Vagina (tissue), 2 donors: Measurements from ENCODE around the gene PHACTR2. TPM values are rescaled to one million over a fixed set of nuclear protein-coding genes. Genes with fewer than 3 reads are reported as not detected.
A peak's percentile ranks its signal among the peaks of the same experiment; 100 is the strongest.
"Not testable (repeated sequence)": the region's sequence is repeated elsewhere in the genome, so short reads cannot be mapped to it uniquely, and the experiment has no call there.

Experiments
- DNase-seq, 2 donors: peaks; one replicate each; pipeline ENCODE4 v3.0.0-alpha.2; 2017; ENCODE audit errors: extremely low spot score in 2 of 2
- H3K27ac ChIP-seq: fragments of 200-600 bp; sonication (generic); one replicate; pipeline ENCODE4 v1.5.1; 2019
- H3K27me3 ChIP-seq: fragments of 200-600 bp; sonication (generic); one replicate; pipeline ENCODE4 v1.5.1; 2019
- H3K36me3 ChIP-seq, 2 donors: fragments of 200-600 bp; sonication (generic); one replicate each; pipeline ENCODE4 v1.5.1; 2017 to 2019
- H3K4me1 ChIP-seq: fragments of 200-600 bp; sonication (generic); one replicate; pipeline ENCODE4 v1.5.1; 2019
- H3K4me3 ChIP-seq, 2 donors: fragments of 200-600 bp; sonication (generic); 1 replicate in 1 of 2; 2 replicates in 1 of 2; pipeline ENCODE4 v1.5.1; 2016 to 2019
- H3K9me3 ChIP-seq: fragments of 200-600 bp; sonication (generic); one replicate; pipeline ENCODE4 v1.5.1; 2019
- CTCF ChIP-seq, 3 experiments: fragments of 450-650 bp in 2 of 3; fragments of 200-600 bp in 1 of 3; sonication (generic) in 1 of 3; IDR thresholded peaks; one replicate each; pipeline ENCODE4 v1.5.1; 2017 to 2019; ENCODE audit warnings: antibody characterized with exemption in 3 of 3, mild to moderate bottlenecking in 2 of 3, moderate library complexity in 2 of 3
- POLR2A ChIP-seq, 2 donors: fragments of 450-650 bp; IDR thresholded peaks; one replicate each; pipeline ENCODE4 v1.6.1; 2017; ENCODE audit warnings: antibody characterized with exemption in 2 of 2, mild to moderate bottlenecking in 2 of 2, moderate library complexity in 2 of 2
- POLR2AphosphoS5 ChIP-seq, 2 donors: sonication (generic); formaldehyde crosslinking; IDR thresholded peaks; one replicate each; pipeline ENCODE4 v1.9.0; 2017; ENCODE audit warnings: antibody characterized with exemption in 2 of 2, mild to moderate bottlenecking in 2 of 2, low read depth in 1 of 2; ENCODE audit not compliant: insufficient read depth in 1 of 2
- intact Hi-C: fragments of 100-400 bp; cut with DNase I; formaldehyde crosslinking; loops from one replicate; pipeline ENCODE4 v1.15.1; 2023
- total RNA-seq: library from RNA; depleted of rRNA; stranded (reverse); fragments of >200 nt; gene quantifications from one replicate; pipeline ENCODE4 v1.2.3, GENCODE V29; 2016

The PHACTR2 gene
- total RNA-seq: 61.6 TPM

- DNase-seq: peak in 1 of 2 donors; percentile 92
- TF ChIP-seq POLR2AphosphoS5 (IDR thresholded peaks at IDR 0.05; ENCODE audit: insufficient read depth in 1 of 2, low read depth in 1 of 2): peak in 1 of 2 donors; percentile 72
- no peak for TF ChIP-seq CTCF (IDR thresholded peaks at IDR 0.05)
- peak in 1 of 2 donors; percentile 58 for TF ChIP-seq POLR2A (IDR thresholded peaks at IDR 0.05)
- Histone ChIP-seq H3K4me1 (peaks cover 51% of the 10 kb centered on the region), H3K27ac (peak within 1 kb of the TSS; percentile 96), H3K36me3 (no peaks in the 10 kb centered on the region), H3K9me3 (no peaks in the 10 kb centered on the region), H3K27me3 (no peaks in the 10 kb centered on the region), H3K4me3 (peak within 1 kb of the TSS; percentile 72 to 87)
- intact Hi-C loops: no loop called here
Measured at GRCh38 chr6:143677891-143678791, at the start of gene PHACTR2. PHACTR2 (plus strand) TSS chr6:143677965; CDS start chr6:143678164, 199 bp downstream.

GRCh38 chr6:143629104-143630080, 48.4 kb upstream of the PHACTR2 start:
- DNase-seq: no peak
- TF ChIP-seq CTCF (IDR thresholded peaks at IDR 0.05) (no peak), POLR2AphosphoS5 (IDR thresholded peaks at IDR 0.05; ENCODE audit: insufficient read depth in 1 of 2, low read depth in 1 of 2) (no peak), POLR2A (IDR thresholded peaks at IDR 0.05) (no peak)
- H3K27ac ChIP-seq: no peak overlapping the region
- H3K27me3 ChIP-seq: no peaks in the 10 kb centered on the region
- no peaks in the 10 kb centered on the region for H3K9me3 ChIP-seq
- H3K4me3 ChIP-seq: no peak overlapping the region
- intact Hi-C loops: no loop called here
- no peaks in the 10 kb centered on the region for H3K4me1 ChIP-seq
- H3K36me3 ChIP-seq: no peaks in the 10 kb centered on the region

GRCh38 chr6:143631196-143631595, 46.6 kb upstream of the PHACTR2 start:
- DNase-seq, H3K4me3 ChIP-seq, H3K4me1 ChIP-seq, H3K36me3 ChIP-seq, H3K9me3 ChIP-seq, intact Hi-C loops, H3K27ac ChIP-seq, H3K27me3 ChIP-seq: not testable (repeated sequence)

GRCh38 chr6:143632894-143633293, 44.9 kb upstream of the PHACTR2 start:
- intact Hi-C loops: no loop called here
- Histone ChIP-seq H3K4me3 (no peak overlapping the region), H3K36me3 (no peaks in the 10 kb centered on the region), H3K27ac (no peak overlapping the region), H3K9me3 (no peaks in the 10 kb centered on the region), H3K27me3 (no peaks in the 10 kb centered on the region), H3K4me1 (no peaks in the 10 kb centered on the region)
- no peak for DNase-seq
- TF ChIP-seq CTCF (IDR thresholded peaks at IDR 0.05) (no peak), POLR2A (IDR thresholded peaks at IDR 0.05) (no peak), POLR2AphosphoS5 (IDR thresholded peaks at IDR 0.05; ENCODE audit: insufficient read depth in 1 of 2, low read depth in 1 of 2) (no peak)

GRCh38 chr6:143634486-143634885, 43.3 kb upstream of the PHACTR2 start:
- Histone ChIP-seq H3K4me3 (no peak overlapping the region), H3K9me3 (no peaks in the 10 kb centered on the region), H3K36me3 (no peaks in the 10 kb centered on the region), H3K27me3 (no peaks in the 10 kb centered on the region), H3K27ac (no peak overlapping the region), H3K4me1 (no peaks in the 10 kb centered on the region)
- no peak for TF ChIP-seq POLR2A (IDR thresholded peaks at IDR 0.05)
- TF ChIP-seq POLR2AphosphoS5 (IDR thresholded peaks at IDR 0.05; ENCODE audit: insufficient read depth in 1 of 2, low read depth in 1 of 2): no peak
- TF ChIP-seq CTCF (IDR thresholded peaks at IDR 0.05): no peak
- no peak for DNase-seq
- intact Hi-C loops: no loop called here
